SK-N-SH (cell line): Measurements from ENCODE around the gene MYCL. TPM values are rescaled to one million over a fixed set of nuclear protein-coding genes. Genes with fewer than 3 reads are reported as not detected.

Source experiments
- CTCF ChIA-PET: fragments of 300-600, 350-600 bp; formaldehyde crosslinking; extraction: SDS; loops from one replicate; lab custom pipeline; 2021; lab: Yijun Ruan, JAX
- POLR2A ChIA-PET: fragments of 350-600 bp; sonication (Branson Sonifier 250); formaldehyde crosslinking; extraction: SDS; loops from one replicate; lab custom pipeline; 2020; ENCODE audit warnings: antibody characterized with exemption, inconsistent platforms; lab: Yijun Ruan, JAX
- DNase-seq: peaks from one replicate; pipeline ENCODE4 v3.0.0; 2012
- H2AFZ ChIP-seq: fragments of 200-600 bp; sonication (generic); 2 replicates; pipeline ENCODE4 v1.8.1; 2016; ENCODE audit warnings: antibody characterized with exemption, mild to moderate bottlenecking, low read depth
- H3F3A ChIP-seq: fragments of 200-600 bp; sonication (generic); replicated peaks from 2 replicates; pipeline ENCODE3; 2016; ENCODE audit warnings: antibody characterized with exemption, mild to moderate bottlenecking; ENCODE audit not compliant: insufficient read depth
- H3K27ac ChIP-seq, 2 experiments: fragments of 200-500 bp in 1 of 2; fragments of 200-600 bp in 1 of 2; sonication (Bioruptor generic) in 1 of 2; sonication (generic), shearing (Covaris generic) in 1 of 2; 2 replicates each; pipeline versions ENCODE4 v1.5.1 to v1.6.1; 2014 to 2016; ENCODE audit warnings: low read depth in 2 of 2, inconsistent platforms in 1 of 2, low read length in 1 of 2, mild to moderate bottlenecking in 1 of 2, mixed read lengths in 1 of 2
- H3K27me3 ChIP-seq: fragments of 200-600 bp; sonication (generic), shearing (Covaris generic); 2 replicates; pipeline ENCODE4 v1.6.1; 2016; ENCODE audit warnings: mixed run types; ENCODE audit not compliant: insufficient read depth
- H3K36me3 ChIP-seq, 2 experiments: fragments of 200-500 bp in 1 of 2; fragments of 200-600 bp in 1 of 2; sonication (Bioruptor generic) in 1 of 2; sonication (generic) in 1 of 2; replicated peaks in 1 of 2; 2 replicates each; pipeline versions ENCODE3 to v1.5.1; 2014 to 2016; ENCODE audit warnings: low read length in 1 of 2, mild to moderate bottlenecking in 1 of 2; ENCODE audit not compliant: insufficient read depth in 2 of 2, control insufficient read depth in 1 of 2
- H3K4me1 ChIP-seq, 2 experiments: fragments of 200-500 bp in 1 of 2; fragments of 200-600 bp in 1 of 2; sonication (Bioruptor generic) in 1 of 2; sonication (generic), shearing (Covaris generic) in 1 of 2; 2 replicates each; pipeline versions ENCODE4 v1.5.1 to v1.6.1; 2014 to 2016; ENCODE audit warnings: low read depth in 1 of 2, low read length in 1 of 2, mixed run types in 1 of 2; ENCODE audit not compliant: insufficient read depth in 2 of 2, control insufficient read depth in 1 of 2
- H3K4me2 ChIP-seq: fragments of 200-600 bp; sonication (generic), shearing (Covaris generic); 2 replicates; pipeline ENCODE4 v1.6.1; 2017; ENCODE audit warnings: mixed run types
- H3K4me3 ChIP-seq, 2 experiments: fragments of 200-500 bp in 1 of 2; fragments of 200-600 bp in 1 of 2; sonication (Bioruptor generic) in 1 of 2; sonication (generic), shearing (Covaris generic) in 1 of 2; 2 replicates each; pipeline versions ENCODE4 v1.5.1 to v1.8.1; 2014 to 2016; ENCODE audit warnings: low read depth in 2 of 2, inconsistent platforms in 1 of 2, low read length in 1 of 2, mild to moderate bottlenecking in 1 of 2, mixed read lengths in 1 of 2, moderate library complexity in 1 of 2
- H3K79me2 ChIP-seq: fragments of 200-600 bp; sonication (generic); 2 replicates; pipeline ENCODE4 v1.8.1; 2017; ENCODE audit warnings: mild to moderate bottlenecking; ENCODE audit not compliant: insufficient read depth
- H3K9ac ChIP-seq: fragments of 200-600 bp; sonication (generic); 2 replicates; pipeline ENCODE4 v1.6.1; 2017; ENCODE audit warnings: mixed run types
- H3K9me2 ChIP-seq: fragments of 200-600 bp; sonication (generic); 2 replicates; pipeline ENCODE4 v1.6.1; 2017; ENCODE audit warnings: mixed run types
- H3K9me3 ChIP-seq: fragments of 200-600 bp; sonication (generic); 2 replicates; pipeline ENCODE4 v1.6.1; 2017; ENCODE audit warnings: mixed run types, mild to moderate bottlenecking, moderate library complexity
- H4K20me1 ChIP-seq: fragments of 200-600 bp; sonication (generic); 2 replicates; pipeline ENCODE4 v1.6.1; 2017; ENCODE audit warnings: mild to moderate bottlenecking, mixed run types; ENCODE audit not compliant: insufficient read depth
- CTCF ChIP-seq: fragments of 200-600 bp; sonication (generic); IDR thresholded peaks from 2 replicates; pipeline ENCODE4 v1.6.1; 2017; ENCODE audit warnings: antibody characterized with exemption, mild to moderate bottlenecking, moderate library complexity
- ELF1 ChIP-seq: IDR thresholded peaks from 2 replicates; pipeline ENCODE4 v1.4.0; 2012
- EP300 ChIP-seq, 2 experiments: IDR thresholded peaks; 2 replicates each; pipeline versions ENCODE4 v1.4.0 to v1.6.1; 2012; ENCODE audit warnings: borderline replicate concordance in 1 of 2, low read depth in 1 of 2, low read length in 1 of 2
- EZH2phosphoT487 ChIP-seq: fragments of 200-600 bp; sonication (generic); IDR thresholded peaks from 2 replicates; pipeline ENCODE4 v1.6.1; 2017; ENCODE audit warnings: low read depth, mixed run types, mild to moderate bottlenecking, antibody characterized with exemption, moderate library complexity, borderline replicate concordance
- GABPA ChIP-seq: IDR thresholded peaks from 2 replicates; pipeline ENCODE4 v1.4.0; 2012; ENCODE audit warnings: low read depth, mild to moderate bottlenecking
- GATA2 ChIP-seq: sonication (generic); formaldehyde crosslinking; IDR thresholded peaks from 2 replicates; pipeline ENCODE4 v1.5.0; 2020; ENCODE audit warnings: mild to moderate bottlenecking, missing genetic modification reagents
- JUND ChIP-seq: IDR thresholded peaks from 2 replicates; pipeline ENCODE4 v1.4.0; 2012
- NFIC ChIP-seq: IDR thresholded peaks from 2 replicates; pipeline ENCODE4 v1.4.0; 2012; ENCODE audit warnings: borderline replicate concordance
- RAD21 ChIP-seq: IDR thresholded peaks from 2 replicates; pipeline ENCODE4 v1.6.1; 2012; ENCODE audit warnings: mild to moderate bottlenecking, low read length
- RCOR1 ChIP-seq: fragments of 150-350 bp; IDR thresholded peaks from 2 replicates; pipeline ENCODE4 v1.6.1; 2017; ENCODE audit warnings: antibody characterized with exemption, low read length
- RFX5 ChIP-seq: IDR thresholded peaks from 2 replicates; pipeline ENCODE4 v1.6.1; 2012; ENCODE audit warnings: mild to moderate bottlenecking, improper control_type of control experiment, low read length
- SMC3 ChIP-seq: IDR thresholded peaks from 2 replicates; pipeline ENCODE4 v1.6.1; 2012; ENCODE audit warnings: low read depth, low read length, improper control_type of control experiment
- TAF1 ChIP-seq: IDR thresholded peaks from 2 replicates; pipeline ENCODE4 v1.6.1; 2012; ENCODE audit warnings: low read depth, mild to moderate bottlenecking, low read length, moderate library complexity, borderline replicate concordance
- USF1 ChIP-seq: IDR thresholded peaks from 2 replicates; pipeline ENCODE4 v1.4.0; 2012; ENCODE audit warnings: low read depth, borderline replicate concordance
- YY1 ChIP-seq: IDR thresholded peaks from 2 replicates; pipeline ENCODE4 v1.4.0; 2012; ENCODE audit warnings: low read depth, mild to moderate bottlenecking
- ZBTB33 ChIP-seq: IDR thresholded peaks from 2 replicates; pipeline ENCODE4 v1.4.0; 2012; ENCODE audit warnings: low read depth, borderline replicate concordance
- WGBS: methylation state at CpG from one replicate; pipeline ENCODE4 v1.1.6; 2017; ENCODE audit warnings: low lambda C conversion rate; 5-methylcytosine and 5-hydroxymethylcytosine counted together
- polyA plus RNA-seq, 3 experiments: library from polyadenylated mRNA; depleted of rRNA; stranded (reverse); fragments of >200 nt; gene quantifications; 2 replicates each; pipeline ENCODE4 v1.2.3, GENCODE V29; 2012
- TF ChIP-seq, protein P1 (sequence below): fragments of 150-350 bp; IDR thresholded peaks from 2 replicates; pipeline ENCODE4 v1.6.1; 2017; ENCODE audit warnings: antibody characterized with exemption, low read length, low read depth, borderline replicate concordance

Gene MYCL
- polyA plus RNA-seq, 1 of the 3 experiments (the other 2 are of a cell fraction) = 0.48 TPM

DNA sequence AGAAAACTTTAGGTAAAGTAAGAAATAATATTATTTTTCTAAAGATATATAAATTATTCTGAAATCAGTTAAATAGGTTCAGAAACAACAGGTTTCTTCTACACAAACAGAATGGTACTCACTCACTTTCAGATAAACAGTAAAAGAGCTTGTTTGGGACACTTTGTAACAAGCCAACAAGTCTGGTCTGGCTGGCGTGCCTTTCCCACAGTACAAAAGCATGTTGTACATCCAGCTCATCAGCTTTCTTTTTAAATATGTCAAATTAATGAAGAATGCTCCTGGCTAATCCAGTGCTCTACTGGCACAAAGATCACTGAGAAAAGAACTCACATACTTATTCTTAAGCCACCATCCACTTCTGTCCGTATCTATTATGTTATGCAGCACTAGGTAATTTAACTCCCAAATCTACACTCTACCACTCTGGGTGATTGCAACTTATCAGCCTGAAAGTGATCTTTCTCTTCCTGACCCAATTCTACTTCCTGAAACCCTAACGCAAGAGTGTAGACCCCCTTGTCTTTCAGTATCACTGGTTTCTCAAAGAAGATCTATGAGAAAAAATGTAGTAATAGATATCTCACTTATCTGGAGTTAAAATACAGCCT is 51.0 kb downstream of the MYCL start:
- H2AFZ ChIP-seq = no peak overlapping the region
- H3K79me2 ChIP-seq = peaks cover under 1% of the 10 kb centered on the region; the same call in 1 of the 2 replicates
- H3F3A ChIP-seq = peaks cover 13% of the 10 kb centered on the region
- no peaks in the 10 kb centered on the region for H3K27me3 ChIP-seq
- H3K9me3 ChIP-seq = no peaks in the 10 kb centered on the region
- peaks cover 5% of the 10 kb centered on the region for H4K20me1 ChIP-seq
- no peak overlapping the region for H3K4me2 ChIP-seq
- ChIA-PET POLR2A (no interaction called here), CTCF (interaction anchor here (0.8 to 1.4 kb wide), 3 partner anchors 11 to 51 kb away, joined by 3 to 8 read pairs (median 3); partner anchors contain the start of gene MYCL)
- peaks cover 33 to 63% of the 10 kb centered on the region in 2 experiments for H3K36me3 ChIP-seq
- TF ChIP-seq JUND (no peak), CTCF (no peak), RFX5 (no peak), GATA2 (CRISPR knock-in tag) (no peak), SMC3 (no peak), USF1 (no peak), EP300 (IDR thresholded peaks at IDR 0.05; ENCODE audit: borderline replicate concordance in 1 of 2, low read depth in 1 of 2, low read length in 1 of 2) (no peak), ELF1 (no peak), RAD21 (no peak)
- H3K4me1 ChIP-seq = peaks cover 5 to 12% of the 10 kb centered on the region in 2 experiments
- no peak for DNase-seq
- H3K4me3 ChIP-seq = no peak overlapping the region
- no peak overlapping the region for H3K27ac ChIP-seq
- H3K9me2 ChIP-seq = no peaks in the 10 kb centered on the region
- H3K9ac ChIP-seq = no peak overlapping the region
- 94% methylated on average over 3 of the region's 3 CpGs for WGBS

GRCh38 chr1:39849203-39849602 is 52.5 kb downstream of the MYCL start:
- Histone ChIP-seq H3F3A (peaks cover 13% of the 10 kb centered on the region), H3K27ac (no peak overlapping the region), H3K4me2 (no peak overlapping the region), H4K20me1 (peaks cover 14% of the 10 kb centered on the region), H3K4me3 (no peak overlapping the region), H3K9me3 (no peaks in the 10 kb centered on the region), H2AFZ (no peak overlapping the region), H3K9me2 (no peaks in the 10 kb centered on the region), H3K79me2 (no peaks in the 10 kb centered on the region; the same call in 1 of the 2 replicates), H3K36me3 (peaks cover 36 to 62% of the 10 kb centered on the region in 2 experiments), H3K4me1 (peaks cover 13 to 18% of the 10 kb centered on the region in 2 experiments), H3K9ac (no peak overlapping the region), H3K27me3 (no peaks in the 10 kb centered on the region)
- DNase-seq = no peak
- ChIA-PET POLR2A (no interaction called here), CTCF (no interaction called here)
- 92% methylated on average over 1 of the region's 1 CpG for WGBS
- no peak for TF ChIP-seq ZBTB33
- TF ChIP-seq, protein P1, sequence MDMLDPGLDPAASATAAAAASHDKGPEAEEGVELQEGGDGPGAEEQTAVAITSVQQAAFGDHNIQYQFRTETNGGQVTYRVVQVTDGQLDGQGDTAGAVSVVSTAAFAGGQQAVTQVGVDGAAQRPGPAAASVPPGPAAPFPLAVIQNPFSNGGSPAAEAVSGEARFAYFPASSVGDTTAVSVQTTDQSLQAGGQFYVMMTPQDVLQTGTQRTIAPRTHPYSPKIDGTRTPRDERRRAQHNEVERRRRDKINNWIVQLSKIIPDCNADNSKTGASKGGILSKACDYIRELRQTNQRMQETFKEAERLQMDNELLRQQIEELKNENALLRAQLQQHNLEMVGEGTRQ = no peak
- no peak for TF ChIP-seq RCOR1
- TF ChIP-seq TAF1 = no peak
- no peak for TF ChIP-seq EZH2phosphoT487
- TF ChIP-seq SMC3 = no peak
- TF ChIP-seq NFIC = no peak
- no peak for TF ChIP-seq GATA2 (CRISPR knock-in tag)
- TF ChIP-seq GABPA = no peak
- TF ChIP-seq CTCF = no peak
- TF ChIP-seq YY1 = no peak
